Measurements from ENCODE around the gene TRMT5. TPM values are rescaled to one million over a fixed set of nuclear protein-coding genes. Genes with fewer than 3 reads are reported as not detected.

The TRMT5 gene
- total RNA-seq, 1 experiment from 2014 or later = 23.7 TPM

DNA sequence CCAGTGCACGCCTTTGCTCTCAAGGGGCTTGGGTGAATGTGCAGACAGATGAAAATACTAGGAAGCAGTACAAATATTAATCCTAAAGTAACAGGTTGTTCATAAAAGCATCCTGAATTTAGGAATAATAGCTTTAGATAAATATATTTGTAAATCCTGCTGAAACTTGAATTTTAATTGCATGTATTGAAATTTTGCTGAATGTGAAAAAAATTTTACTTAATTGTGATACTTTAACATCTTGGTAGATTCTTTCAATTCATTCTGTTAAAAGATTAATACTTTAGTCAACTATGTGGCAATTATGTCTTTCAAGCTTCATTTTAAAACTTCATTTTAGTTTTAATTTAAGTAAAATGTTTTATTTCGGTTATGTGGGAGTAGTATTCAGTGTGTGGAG lies 5.6 kb upstream of the TRMT5 start:
- Histone ChIP-seq H4K20me1 (ENCODE audit: insufficient read depth) (no peaks in the 10 kb centered on the region), H3K4me2 (ENCODE audit: low read length) (no peak overlapping the region), H3K36me3 (ENCODE audit: control insufficient read depth in 1 of 2, insufficient read depth in 2 of 2, low read length in 2 of 2) (no peaks in the 10 kb centered on the region; a peak in 2 of 4 replicates), H3K9ac (ENCODE audit: low read length) (no peak overlapping the region), H3K9me3 (ENCODE audit: control insufficient read depth in 1 of 2, insufficient read depth in 1 of 2, low read depth in 1 of 2, low read length in 2 of 2) (no peaks in the 10 kb centered on the region), H3K4me3 (replicated peaks in 1 of 2; ENCODE audit: low read depth in 1 of 2, low read length in 2 of 2) (no peak overlapping the region), H3K9me2 (ENCODE audit: insufficient read depth) (no peaks in the 10 kb centered on the region), H3K27ac (ENCODE audit: low read depth, low read length) (no peak overlapping the region), H3K27me3 (ENCODE audit: insufficient read depth, low read length) (no peaks in the 10 kb centered on the region), H3K79me2 (ENCODE audit: insufficient read depth, low read length) (peaks cover 10% of the 10 kb centered on the region), H2AFZ (ENCODE audit: low read depth, low read length, poor library complexity, severe bottlenecking) (no peak overlapping the region), H3K4me1 (ENCODE audit: control insufficient read depth in 1 of 2, insufficient read depth in 2 of 2, low read length in 2 of 2) (peaks cover 0 to 8% of the 10 kb centered on the region in 2 experiments; a peak in 3 of 4 replicates)
- CTCF ChIA-PET = no interaction called here
- no TSS peak for BruUV-seq (replicated peaks)
- RAD21 ChIA-PET (ENCODE audit: low non-redundant PET in 1 of 2, low total read pairs in 2 of 2, uncharacterized antibody in 2 of 2, unreplicated experiment in 2 of 2) = no interaction called here
- no peak for ATAC-seq
- intact Hi-C loops (cut with micrococcal nuclease) = no loop called here
- no peak for DNase-seq (ENCODE audit: low read depth, low spot score)
- POLR2A ChIA-PET = no interaction called here
- no peak for TF ChIP-seq SIN3A (IDR thresholded peaks at IDR 0.05; ENCODE audit: low read depth)
- TF ChIP-seq, protein P1, sequence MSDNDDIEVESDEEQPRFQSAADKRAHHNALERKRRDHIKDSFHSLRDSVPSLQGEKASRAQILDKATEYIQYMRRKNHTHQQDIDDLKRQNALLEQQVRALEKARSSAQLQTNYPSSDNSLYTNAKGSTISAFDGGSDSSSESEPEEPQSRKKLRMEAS (IDR thresholded peaks at IDR 0.05) = no peak
- no peak for TF ChIP-seq YY1 (IDR thresholded peaks at IDR 0.05; ENCODE audit: extremely low read depth, insufficient replicate concordance, low read depth, low read length)
- TF ChIP-seq EZH2phosphoT487 (IDR thresholded peaks at IDR 0.05; ENCODE audit: borderline replicate concordance) = no peak
- TF ChIP-seq, protein P2, sequence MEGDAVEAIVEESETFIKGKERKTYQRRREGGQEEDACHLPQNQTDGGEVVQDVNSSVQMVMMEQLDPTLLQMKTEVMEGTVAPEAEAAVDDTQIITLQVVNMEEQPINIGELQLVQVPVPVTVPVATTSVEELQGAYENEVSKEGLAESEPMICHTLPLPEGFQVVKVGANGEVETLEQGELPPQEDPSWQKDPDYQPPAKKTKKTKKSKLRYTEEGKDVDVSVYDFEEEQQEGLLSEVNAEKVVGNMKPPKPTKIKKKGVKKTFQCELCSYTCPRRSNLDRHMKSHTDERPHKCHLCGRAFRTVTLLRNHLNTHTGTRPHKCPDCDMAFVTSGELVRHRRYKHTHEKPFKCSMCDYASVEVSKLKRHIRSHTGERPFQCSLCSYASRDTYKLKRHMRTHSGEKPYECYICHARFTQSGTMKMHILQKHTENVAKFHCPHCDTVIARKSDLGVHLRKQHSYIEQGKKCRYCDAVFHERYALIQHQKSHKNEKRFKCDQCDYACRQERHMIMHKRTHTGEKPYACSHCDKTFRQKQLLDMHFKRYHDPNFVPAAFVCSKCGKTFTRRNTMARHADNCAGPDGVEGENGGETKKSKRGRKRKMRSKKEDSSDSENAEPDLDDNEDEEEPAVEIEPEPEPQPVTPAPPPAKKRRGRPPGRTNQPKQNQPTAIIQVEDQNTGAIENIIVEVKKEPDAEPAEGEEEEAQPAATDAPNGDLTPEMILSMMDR (IDR thresholded peaks at IDR 0.05 in 2 of 3, conservative IDR thresholded peaks at IDR 0.05 in 1 of 3; ENCODE audit: borderline replicate concordance in 1 of 3, insufficient read depth in 1 of 3, low read depth in 2 of 3, low read length in 2 of 3) = no peak
- no peak for TF ChIP-seq RAD21 (IDR thresholded peaks at IDR 0.05; ENCODE audit: low read depth)
- TF ChIP-seq CBX3 (IDR thresholded peaks at IDR 0.05; ENCODE audit: low read depth) = no peak

DNA sequence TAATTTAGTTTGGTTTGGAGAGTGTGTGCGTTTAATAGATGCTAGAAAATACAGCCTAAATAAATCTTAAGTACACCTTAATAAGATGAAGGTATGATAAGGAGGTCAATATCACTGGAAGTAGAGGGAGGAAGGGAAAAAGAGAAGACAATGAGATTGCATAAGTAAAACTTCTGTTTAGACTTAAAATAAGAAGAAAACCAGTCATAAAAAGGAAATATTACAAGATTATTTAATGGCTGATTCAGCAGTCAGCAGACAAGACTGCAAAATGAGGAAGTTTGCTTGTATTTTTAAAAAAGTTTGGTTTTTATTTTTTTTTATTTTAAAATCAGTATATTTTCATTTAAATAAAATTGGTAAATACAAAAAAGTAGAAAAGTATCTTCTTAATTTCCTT lies 3.3 kb upstream of the TRMT5 start:
- CTCF ChIA-PET = no interaction called here
- no TSS peak for BruUV-seq (replicated peaks)
- POLR2A ChIA-PET = no interaction called here
- ATAC-seq (no peak), DNase-seq (ENCODE audit: low read depth, low spot score) (no peak)
- RAD21 ChIA-PET (ENCODE audit: low non-redundant PET in 1 of 2, low total read pairs in 2 of 2, uncharacterized antibody in 2 of 2, unreplicated experiment in 2 of 2) = no interaction called here
- intact Hi-C loops (cut with micrococcal nuclease) = no loop called here
- Histone ChIP-seq H3K27me3 (ENCODE audit: insufficient read depth, low read length) (no peaks in the 10 kb centered on the region), H3K9me2 (ENCODE audit: insufficient read depth) (no peaks in the 10 kb centered on the region), H3K9ac (ENCODE audit: low read length) (no peak overlapping the region), H2AFZ (ENCODE audit: low read depth, low read length, poor library complexity, severe bottlenecking) (no peak overlapping the region), H3K79me2 (ENCODE audit: insufficient read depth, low read length) (peaks cover 29% of the 10 kb centered on the region), H3K36me3 (ENCODE audit: control insufficient read depth in 1 of 2, insufficient read depth in 2 of 2, low read length in 2 of 2) (peaks cover 0 to 3% of the 10 kb centered on the region in 2 experiments; a peak in 1 of 4 replicates), H3K4me1 (ENCODE audit: control insufficient read depth in 1 of 2, insufficient read depth in 2 of 2, low read length in 2 of 2) (peaks cover 5 to 20% of the 10 kb centered on the region in 2 experiments; a peak in 3 of 4 replicates), H4K20me1 (ENCODE audit: insufficient read depth) (no peaks in the 10 kb centered on the region), H3K4me3 (replicated peaks in 1 of 2; ENCODE audit: low read depth in 1 of 2, low read length in 2 of 2) (no peak overlapping the region), H3K27ac (ENCODE audit: low read depth, low read length) (no peak overlapping the region), H3K9me3 (ENCODE audit: control insufficient read depth in 1 of 2, insufficient read depth in 1 of 2, low read depth in 1 of 2, low read length in 2 of 2) (no peaks in the 10 kb centered on the region), H3K4me2 (ENCODE audit: low read length) (no peak overlapping the region)
- no peak for TF ChIP-seq RAD21 (IDR thresholded peaks at IDR 0.05; ENCODE audit: low read depth)
- TF ChIP-seq SRF (IDR thresholded peaks at IDR 0.05; ENCODE audit: low read depth) = no peak
- no peak for TF ChIP-seq EGR1 (IDR thresholded peaks at IDR 0.05; ENCODE audit: low read depth)
- TF ChIP-seq, protein P2 (IDR thresholded peaks at IDR 0.05 in 2 of 3, conservative IDR thresholded peaks at IDR 0.05 in 1 of 3; ENCODE audit: borderline replicate concordance in 1 of 3, insufficient read depth in 1 of 3, low read depth in 2 of 3, low read length in 2 of 3) = no peak
- TF ChIP-seq ELF1 (IDR thresholded peaks at IDR 0.05; ENCODE audit: borderline replicate concordance, low read depth) = no peak
- no peak for TF ChIP-seq CEBPB (IDR thresholded peaks at IDR 0.05; ENCODE audit: low read depth)
- no peak for TF ChIP-seq SIN3A (IDR thresholded peaks at IDR 0.05; ENCODE audit: low read depth)
- TF ChIP-seq ZNF274 (IDR thresholded peaks at IDR 0.05; ENCODE audit: low read depth, low read length) = no peak
- no peak for TF ChIP-seq CBX3 (IDR thresholded peaks at IDR 0.05; ENCODE audit: low read depth)
- TF ChIP-seq POLR2A (IDR thresholded peaks at IDR 0.05; ENCODE audit: borderline replicate concordance, extremely low read depth, insufficient read depth, insufficient read length) = no peak
- TF ChIP-seq, protein P3, sequence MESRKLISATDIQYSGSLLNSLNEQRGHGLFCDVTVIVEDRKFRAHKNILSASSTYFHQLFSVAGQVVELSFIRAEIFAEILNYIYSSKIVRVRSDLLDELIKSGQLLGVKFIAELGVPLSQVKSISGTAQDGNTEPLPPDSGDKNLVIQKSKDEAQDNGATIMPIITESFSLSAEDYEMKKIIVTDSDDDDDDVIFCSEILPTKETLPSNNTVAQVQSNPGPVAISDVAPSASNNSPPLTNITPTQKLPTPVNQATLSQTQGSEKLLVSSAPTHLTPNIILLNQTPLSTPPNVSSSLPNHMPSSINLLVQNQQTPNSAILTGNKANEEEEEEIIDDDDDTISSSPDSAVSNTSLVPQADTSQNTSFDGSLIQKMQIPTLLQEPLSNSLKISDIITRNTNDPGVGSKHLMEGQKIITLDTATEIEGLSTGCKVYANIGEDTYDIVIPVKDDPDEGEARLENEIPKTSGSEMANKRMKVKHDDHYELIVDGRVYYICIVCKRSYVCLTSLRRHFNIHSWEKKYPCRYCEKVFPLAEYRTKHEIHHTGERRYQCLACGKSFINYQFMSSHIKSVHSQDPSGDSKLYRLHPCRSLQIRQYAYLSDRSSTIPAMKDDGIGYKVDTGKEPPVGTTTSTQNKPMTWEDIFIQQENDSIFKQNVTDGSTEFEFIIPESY (IDR thresholded peaks at IDR 0.05; ENCODE audit: extremely low read depth, insufficient replicate concordance, low read length) = no peak
